Fibroblast of skin of right quadriceps (primary cell): ENCODE measurements around the gene PIAS1.
"Not testable (repeated sequence)": the region's sequence is repeated elsewhere in the genome, so short reads cannot be mapped to it uniquely, and the experiment has no call there.

Source experiments
- DNase-seq: peaks from one replicate; pipeline ENCODE4 v3.0.0-alpha.2; 2013

PIAS1 gene

DNA sequence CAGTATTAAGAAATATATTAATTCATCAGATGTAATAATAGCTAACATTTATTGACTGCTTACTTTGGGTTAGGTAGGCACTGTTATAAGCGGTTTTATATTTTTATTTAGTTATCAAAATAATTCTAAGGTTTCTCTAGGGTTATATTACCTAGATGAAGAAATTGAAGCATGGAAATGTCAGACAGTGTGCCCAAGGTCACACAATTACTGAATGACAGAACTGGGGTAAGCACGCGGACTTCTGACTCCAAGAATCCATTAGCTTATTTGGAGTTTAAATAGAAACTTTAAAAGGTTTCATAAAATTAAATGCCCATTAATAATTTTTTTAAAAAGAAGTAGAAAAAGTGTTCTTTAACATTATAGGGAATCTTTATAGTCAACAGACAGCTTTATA, 76.7 kb downstream of the PIAS1 start:
- DNase-seq = no peak

DNA sequence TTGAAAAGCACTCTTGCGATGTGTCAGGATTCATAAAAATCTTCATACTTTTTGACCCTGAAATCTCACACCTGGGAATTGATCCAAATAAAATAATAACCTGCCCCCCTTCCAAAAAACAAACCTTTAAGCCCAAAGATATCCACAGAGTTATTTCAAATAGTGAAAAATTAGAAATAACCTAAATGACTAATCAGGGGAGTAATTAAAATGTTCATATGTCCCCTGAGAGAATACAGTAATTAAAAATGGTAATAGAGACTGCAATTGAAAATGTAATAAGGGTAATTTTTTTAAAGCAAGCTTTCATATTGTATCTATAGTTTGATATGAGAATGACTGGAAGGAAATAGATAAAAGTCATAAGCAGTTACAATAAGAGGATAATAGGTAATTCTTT, 83.0 kb downstream of the PIAS1 start:
- no peak for DNase-seq

DNA sequence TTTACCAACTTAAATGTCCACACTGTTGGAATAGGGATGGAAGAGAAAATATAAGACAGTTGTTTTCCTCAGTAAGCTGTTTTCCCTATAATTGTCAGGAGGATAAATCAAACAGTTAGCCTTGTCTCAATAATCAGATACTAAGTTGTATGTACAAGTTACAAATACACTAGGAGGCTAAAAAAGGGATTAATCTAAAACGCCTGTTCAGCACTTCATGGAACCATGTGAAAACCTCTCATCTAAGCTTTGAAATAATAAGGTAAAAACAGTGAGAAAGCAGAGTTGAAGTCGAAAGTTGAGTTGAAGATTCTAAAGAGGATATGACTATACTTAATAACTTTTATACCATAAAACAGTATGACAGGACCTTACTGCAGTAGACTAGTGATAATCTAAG, 89.0 kb downstream of the PIAS1 start:
- DNase-seq = no peak

DNA sequence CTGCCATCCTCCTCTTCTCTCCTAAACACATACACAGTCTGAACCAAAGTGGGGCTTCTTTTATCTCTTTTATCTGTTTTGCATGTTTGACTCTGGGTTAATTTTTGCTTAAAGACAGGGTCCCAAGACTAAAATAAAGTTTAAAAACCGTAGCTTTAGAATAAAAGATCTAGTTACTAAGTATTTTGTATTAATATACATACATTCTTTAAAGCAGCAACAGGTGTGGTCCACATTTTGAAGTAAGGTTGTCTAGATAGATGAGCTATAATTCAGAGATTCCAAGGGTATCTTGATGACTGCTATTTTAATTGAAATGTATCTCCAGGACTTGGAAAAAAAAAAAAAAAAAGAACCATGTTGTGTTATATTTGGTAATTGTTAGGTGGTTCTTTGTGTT, 89.7 kb downstream of the PIAS1 start:
- no peak for DNase-seq

DNA sequence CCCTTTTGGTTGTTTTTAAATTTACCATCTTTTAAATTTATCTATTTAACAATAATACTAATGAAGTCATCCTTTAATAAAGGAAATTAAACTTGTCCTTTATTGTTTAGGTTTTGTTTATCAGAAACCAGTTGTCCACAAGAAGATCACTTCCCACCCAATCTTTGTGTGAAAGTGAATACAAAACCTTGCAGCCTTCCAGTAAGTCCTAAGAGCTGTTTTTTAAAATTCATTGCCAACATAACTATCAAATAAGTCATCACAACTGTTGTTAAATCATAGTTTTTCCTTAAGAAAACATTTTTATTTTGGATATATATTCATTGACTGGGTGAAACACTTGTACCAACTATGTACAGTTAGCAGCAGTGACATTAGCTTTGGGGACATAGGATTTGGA, 91.6 kb downstream of the PIAS1 start:
- no peak for DNase-seq

DNA sequence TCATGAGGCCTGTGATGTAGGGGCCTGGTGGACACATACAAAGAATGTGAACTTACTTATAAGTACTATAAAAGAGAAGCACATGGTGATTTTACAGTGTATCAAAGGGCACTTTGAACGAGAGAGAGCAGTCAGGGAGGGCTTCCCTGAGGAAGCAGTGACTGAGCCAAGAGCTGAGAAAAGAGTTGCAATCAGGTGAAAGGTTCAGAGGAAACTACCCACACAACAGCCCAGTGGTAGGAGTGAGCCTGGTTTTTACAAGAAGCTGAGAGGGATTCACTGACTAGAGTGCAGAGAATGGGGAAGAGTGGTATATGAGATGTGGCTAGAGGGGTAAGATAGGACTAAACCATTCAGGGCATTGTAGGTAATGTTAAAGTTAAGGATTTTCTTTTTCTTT, 93.9 kb downstream of the PIAS1 start:
- no peak for DNase-seq

DNA sequence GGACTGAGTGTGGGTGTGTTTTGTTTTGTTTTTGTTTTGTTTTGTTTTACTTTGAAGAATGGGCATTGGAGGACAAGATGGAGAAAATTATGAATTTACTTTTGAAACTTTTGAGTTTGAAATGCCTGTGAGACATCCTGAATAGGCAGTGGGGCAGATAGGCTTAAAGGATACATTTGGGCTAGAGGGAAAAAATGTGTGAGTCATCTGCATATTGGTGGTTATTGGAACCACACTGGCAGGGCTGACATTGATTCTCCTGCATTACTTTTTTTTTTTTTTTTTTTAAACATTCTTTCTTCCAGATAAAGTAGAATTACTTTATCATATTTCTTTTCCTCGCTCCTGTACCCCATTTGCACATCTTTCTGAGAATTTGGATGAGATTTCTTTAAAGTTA, 94.9 kb downstream of the PIAS1 start:
- DNase-seq = peak; percentile 76

DNA sequence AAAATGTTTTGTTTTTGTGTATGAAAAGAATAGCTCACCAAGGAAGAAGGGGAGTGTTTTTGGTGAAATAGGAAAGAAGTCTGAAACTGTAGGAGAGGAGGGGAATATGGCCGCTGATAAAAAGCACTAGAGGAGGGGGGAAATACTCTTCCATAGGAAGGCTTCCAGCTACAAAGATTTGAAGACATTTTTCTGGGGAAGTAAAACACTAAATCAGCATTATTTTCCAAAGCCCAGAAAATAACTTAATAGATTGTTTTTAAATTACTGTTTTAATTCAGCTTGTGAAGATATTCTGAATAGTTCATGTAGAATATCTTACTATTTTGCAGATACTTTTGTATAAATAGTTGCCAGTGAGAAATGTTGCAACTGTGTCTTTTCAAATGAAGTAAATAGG, 96.1 kb downstream of the PIAS1 start:
- DNase-seq = no peak

DNA sequence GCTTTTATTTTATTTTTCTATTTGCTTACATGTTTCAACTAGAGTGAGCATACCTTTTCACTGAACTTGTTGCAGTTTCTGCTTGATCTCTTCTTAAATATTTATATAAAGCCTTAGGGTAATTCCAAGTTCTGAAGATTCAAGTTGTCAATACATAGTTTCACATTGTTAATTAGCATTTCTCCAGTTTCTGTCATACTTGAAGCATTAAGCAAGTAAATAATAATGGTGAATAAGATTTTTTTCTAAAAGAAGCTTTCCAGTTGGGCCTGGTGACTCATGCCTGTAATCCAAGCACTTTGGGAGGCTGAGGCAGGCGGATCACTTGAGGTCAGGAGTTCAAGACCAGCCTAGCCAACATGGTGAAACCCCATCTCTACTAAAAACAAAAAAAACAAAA, 97.2 kb downstream of the PIAS1 start:
- peak; percentile 34 for DNase-seq

DNA sequence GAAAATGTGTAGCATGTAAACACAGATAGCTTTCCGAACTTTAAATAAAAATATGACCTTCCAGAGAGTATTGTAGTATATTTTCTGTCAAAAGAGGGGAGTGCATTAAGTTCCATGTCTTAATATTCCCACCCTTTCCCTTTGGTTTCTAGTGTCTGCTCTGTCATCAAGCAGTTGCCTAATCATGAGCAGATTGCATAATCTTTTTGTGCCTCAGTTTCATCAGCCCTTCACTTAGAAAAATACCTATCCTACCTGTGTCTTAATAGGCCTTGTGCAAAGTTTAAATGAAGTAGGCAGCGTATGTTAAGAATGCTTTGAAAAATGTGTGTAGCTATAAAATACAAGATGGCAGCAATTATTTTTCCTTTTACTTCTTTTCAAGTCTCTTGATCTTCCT, 98.2 kb downstream of the PIAS1 start:
- DNase-seq = no peak

DNA sequence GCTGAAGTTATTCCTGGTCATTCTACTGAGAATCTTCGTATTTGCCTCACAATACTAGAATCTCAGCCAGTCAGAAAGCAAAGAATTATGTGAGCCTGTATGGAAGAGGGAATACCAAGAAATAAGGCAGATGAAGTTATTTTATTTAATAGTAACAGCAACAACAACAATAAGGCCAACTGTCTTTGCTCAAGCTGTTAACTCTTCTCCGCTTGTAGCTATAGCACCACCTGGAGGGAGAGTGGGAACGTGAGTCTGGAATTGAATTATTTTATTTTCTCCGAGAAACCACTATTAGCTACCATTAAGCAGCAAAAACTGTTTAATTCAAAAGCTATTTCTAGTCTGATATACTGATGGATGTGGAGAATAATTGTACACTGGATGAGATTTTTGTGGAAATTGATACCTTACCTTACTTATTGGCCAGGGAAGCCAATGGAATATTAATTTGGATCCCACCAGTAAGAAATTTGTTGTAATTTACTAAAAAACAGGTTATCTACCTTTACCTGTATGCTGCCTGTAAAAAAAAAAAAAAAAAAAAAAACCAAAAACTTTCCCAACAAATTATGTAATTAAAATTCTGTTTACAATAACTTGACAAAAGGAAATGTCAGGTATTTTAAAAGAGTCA, 100.9 kb downstream of the PIAS1 start:
- DNase-seq = peak; percentile 66

DNA sequence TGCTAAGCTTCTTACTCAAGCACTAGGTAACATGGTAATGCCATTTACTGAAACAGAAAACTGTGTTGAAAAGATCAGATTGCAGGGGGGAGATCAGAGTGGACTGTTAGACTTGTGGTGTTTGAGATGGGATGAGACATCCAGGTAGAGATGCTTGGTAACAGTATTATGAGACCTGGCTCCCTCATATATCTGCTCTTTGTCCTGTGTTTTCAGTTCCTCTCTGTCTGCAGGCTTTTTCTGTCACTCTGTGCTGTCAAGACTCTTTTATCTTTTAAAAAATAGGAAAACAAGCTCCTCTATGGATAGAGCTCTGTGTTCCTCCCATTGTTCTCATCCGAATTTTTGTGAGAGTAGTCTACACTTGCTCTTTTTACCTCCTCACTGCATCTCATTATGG, 103.0 kb downstream of the PIAS1 start:
- no peak for DNase-seq

DNA sequence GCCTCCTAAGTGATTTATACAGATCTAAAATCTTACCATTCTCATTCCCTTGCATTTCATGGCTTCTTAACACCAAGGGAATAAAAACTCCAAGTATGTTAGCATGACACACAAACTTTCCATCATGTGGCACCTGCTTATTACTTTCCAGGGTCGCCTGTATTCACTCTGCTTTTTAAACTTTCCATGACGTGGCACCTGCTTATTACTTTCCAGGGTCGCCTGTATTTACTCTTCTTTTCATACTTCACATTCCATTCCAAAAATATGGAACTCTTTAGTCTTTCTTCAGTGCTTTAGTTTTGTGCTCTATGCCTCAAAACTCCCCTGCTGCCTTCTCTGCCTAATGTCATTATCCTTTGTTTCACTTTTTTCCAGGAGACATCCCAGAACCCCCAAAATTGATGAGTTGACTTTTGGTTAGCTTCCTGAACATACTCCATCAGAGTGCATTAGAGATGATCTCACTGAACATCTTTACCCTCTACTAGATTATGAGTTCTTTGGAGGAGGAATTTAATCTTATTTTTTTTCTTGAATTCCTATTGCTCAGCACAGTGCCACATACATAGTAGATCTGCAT, 104.0 kb downstream of the PIAS1 start:
- DNase-seq = peak; percentile 20

DNA sequence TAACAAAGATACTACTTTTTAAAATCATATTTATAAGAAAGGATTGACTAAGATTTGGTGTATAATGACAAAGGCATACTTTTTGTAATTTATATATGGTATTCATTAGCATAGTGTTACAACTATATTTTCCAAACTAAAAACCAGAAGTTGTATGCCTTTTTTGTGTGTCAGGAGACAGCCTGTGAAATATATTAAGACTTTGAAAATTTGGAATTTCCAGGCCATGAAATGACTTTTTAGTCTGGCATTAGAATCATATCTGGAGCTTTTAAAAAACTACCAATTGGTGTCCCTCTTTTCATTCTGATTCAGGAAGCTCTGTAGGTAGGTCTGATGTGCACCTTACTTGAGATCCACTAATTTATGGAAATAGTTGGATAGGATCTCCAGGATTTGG, 109.1 kb downstream of the PIAS1 start:
- no peak for DNase-seq

DNA sequence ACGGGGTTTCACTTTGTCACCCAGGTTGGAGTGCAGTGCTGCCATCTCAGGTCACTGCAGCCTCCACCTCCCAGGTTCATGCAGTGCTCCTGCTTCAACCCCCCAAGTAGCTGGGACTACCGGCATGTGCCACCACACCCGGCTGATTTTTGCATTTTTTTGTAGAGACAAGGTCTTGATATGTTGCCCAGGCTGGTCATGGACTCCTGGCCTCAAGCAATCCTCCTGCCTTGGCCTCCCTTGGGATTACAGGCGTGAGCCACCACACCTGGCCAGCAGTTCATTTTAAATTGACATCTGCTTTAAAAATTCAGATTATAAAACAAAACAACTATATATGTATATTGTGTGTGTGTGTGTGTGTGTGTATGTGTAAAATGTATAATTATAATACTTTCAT, 112.7 kb downstream of the PIAS1 start:
- no peak for DNase-seq

DNA sequence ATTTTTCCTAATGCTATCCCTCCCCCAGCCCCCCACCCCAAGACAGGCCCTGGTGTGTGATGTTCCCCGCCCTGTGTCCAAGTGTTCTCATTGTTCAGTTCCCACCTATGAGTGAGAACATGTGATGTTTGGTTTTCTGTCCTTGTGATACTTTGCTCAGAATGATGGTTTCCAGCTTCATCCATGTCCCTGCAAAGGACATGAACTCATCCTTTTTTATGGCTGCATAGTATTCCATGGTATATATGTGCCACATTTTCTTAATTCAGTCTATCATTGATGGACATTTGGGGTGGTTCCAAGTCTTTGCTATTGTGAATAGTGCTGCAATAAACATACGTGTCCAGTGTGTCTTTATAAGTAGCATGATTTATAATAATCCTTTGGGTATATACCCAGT, 117.9 kb downstream of the PIAS1 start:
- not testable (repeated sequence) for DNase-seq

DNA sequence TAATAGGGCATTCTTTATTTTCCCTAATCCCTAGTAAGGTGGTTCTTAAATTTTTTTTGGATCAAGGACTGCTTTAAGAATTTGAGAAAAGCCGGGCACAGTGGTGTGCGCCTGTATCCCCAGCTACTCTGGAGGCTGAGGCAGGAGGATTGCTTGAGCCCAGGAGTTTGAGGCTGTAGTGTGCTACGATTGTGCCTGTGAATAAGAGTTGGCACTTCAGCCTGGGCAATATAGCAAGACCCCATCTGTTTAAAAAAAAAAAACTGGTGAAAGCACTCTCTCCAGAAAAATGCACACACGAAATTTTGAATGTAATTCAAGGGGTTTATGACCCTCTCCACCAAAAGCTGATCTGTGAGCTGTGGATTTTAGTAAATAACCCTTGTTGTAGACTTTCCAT, 119.0 kb downstream of the PIAS1 start:
- no peak for DNase-seq

DNA sequence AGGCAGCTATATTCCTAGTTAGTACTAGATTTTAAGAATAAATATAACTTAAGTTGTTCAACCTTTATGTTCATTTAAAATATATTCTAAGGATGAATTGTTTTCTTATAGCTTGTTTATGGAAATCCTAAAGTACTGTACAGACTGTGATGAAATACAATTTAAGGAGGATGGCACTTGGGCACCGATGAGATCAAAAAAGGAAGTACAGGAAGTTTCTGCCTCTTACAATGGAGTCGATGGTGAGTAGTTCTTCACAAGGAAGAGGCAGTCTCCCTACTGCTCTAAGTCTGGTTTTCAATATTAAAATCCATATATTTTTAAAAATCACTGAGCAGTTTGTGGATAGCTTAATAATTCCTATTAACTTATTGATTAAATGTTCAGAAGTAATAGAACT, 121.4 kb downstream of the PIAS1 start:
- no peak for DNase-seq

DNA sequence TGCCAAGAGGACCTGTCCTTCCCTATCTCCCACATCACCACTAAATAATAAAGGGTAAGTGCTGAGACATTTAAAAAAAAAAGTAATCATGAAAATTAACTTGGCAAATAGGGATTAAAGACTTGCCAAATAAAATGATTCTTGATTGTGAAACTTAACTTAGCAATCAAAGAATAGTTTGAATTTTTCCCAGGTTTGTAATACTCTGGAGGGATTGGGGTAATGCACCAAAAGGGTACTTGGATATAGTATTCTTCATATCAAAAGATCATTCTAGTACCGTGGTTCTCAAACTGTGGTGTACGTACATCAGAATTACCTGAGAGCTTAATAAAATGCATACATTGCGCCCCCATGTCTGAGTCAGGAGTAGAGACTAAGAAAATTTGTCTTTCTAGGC, 122.5 kb downstream of the PIAS1 start:
- no peak for DNase-seq

DNA sequence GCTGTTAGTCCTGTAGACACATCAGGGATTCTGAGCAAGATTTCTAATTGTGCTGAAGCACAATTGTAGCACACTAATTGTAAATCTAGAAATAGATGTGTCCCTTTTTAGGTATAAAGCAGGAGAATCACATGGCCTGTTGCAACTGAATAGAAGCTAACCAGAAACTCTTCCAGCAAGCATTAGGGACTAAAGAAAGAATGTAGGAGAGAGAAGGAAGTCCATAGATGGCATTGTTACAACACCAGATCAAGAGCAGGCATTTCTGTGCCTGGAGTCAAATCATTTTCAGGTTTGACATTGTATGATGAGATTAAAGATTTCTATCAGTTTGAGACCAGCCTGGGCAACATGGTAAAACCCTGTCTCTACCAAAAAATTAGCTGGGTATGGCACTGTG, 123.6 kb downstream of the PIAS1 start:
- no peak for DNase-seq

DNA sequence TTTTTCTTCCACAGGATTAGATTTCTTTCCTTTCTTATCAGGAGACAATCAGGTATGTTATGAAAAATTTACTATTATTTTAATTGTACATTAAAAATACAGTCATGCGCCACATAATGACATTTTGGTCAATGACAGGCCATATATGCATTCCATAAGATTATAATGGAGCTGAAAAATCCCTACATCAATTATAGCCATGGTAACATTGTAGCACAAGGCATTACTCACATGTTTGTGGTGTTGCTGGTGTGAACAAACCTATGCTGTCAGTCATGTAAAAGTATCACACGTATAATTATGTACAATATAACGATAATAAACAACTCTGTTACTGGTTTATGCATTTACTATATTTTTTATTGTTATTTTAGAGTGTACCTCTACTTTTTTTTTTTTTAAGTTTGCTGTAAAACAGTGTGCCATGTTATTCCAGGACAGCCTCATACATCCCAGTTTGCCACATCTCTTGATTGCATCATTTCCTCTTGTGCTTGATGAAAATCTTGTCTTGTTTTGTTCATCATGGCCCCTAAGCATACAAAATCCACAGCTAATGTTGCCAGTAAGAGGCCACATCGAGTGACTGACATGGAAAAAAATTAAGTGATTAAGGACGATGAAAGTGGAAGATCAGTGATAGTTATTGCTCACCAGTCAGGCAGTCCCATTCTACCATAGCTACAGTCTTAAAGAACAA, 129.7 kb downstream of the PIAS1 start:
- peak; percentile 52 for DNase-seq

DNA sequence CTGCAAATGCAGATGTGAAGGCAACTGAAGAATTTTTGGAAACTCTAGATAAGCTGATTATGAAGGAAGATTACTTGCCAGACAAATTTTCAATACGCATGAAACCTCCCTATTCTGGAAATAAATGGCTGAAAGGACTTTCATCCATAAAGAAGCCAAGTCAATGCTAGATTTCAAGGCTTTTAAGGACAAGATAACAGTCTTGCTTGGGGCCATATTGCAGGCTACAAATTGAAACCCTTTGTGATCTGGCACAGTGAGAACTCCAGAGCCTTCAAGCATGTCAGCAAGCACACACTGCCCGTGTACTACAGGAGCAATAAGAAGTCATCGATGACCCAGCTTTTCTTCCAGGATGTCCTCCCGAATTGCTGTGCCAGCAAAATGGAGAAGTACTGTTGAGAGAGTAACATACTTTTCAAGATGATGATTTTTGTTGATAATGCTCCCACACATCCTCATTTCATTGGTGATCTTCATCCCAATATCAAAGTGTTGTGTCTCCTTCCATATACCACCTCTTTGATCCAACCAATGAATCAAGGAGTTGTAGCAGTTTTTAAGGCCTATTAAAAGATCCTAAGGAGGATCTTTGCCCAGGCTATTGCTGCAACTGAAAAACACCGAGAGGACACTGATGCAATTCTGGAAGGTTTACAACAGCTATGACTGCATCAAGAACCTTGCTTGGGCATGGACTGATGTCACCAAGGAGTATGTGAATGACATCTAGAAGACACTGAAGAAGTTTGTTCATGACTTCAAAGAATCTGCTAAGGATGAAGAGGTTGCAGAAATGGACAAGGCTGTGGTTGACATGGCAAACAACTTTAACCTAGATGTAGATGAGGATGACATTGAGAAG, 130.7 kb downstream of the PIAS1 start:
- DNase-seq = no peak

DNA sequence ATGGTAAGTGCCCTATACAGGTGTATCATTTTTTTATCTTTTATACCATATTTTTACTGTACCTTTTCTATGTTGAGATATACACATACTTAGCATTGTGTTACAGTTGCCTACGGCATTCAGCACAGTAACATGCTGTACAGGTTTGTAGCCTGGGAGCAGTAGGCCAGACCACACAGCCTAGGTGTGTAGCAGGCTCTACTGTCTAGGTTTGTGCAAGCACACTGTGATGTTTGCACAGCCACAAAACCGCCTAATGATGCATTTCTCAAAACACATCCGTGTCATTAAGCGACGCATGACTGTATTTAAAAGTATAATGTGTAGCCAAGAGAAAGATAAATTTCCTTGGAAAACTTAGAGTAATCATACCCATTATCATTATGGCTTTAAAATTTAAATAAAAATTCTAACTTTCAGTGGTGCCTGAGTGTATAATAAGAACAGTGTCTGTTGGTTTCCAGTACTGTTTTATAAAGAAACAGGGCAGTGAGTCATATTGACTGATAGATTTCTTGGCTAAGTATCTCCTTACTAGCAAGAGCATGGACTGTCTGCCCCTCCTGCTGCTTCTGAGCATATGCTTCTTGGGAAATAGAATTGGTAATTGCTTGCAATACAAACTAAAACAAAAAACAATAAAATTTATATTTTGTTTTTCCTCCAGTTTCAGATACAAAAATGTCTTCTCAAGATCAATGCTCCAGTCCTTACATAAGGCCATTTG, 132.7 kb downstream of the PIAS1 start:
- peak; percentile 64 for DNase-seq
